Liver (tissue), 9 donors: ENCODE data around the gene PRKN. TPM values are rescaled to one million over a fixed set of nuclear protein-coding genes. Genes with fewer than 3 reads are reported as not detected.
"Not testable (repeated sequence)": the region's sequence is repeated elsewhere in the genome, so short reads cannot be mapped to it uniquely, and the experiment has no call there.

ENCODE experiments used
- DNase-seq: peaks from one replicate; pipeline ENCODE4 v3.0.0-alpha.2; 2017; ENCODE audit warnings: low spot score
- H3K27ac ChIP-seq, 2 donors: one replicate each; pipeline ENCODE4 v1.7.0; 2013; ENCODE audit warnings: inconsistent platforms in 2 of 2, low read length in 2 of 2, control low read depth in 1 of 2, low read depth in 1 of 2, mild to moderate bottlenecking in 1 of 2
- H3K27me3 ChIP-seq, 4 donors: one replicate each; pipeline versions ENCODE4 v1.6.1 to v1.7.0; 2013; ENCODE audit warnings: low read length in 3 of 4, inconsistent platforms in 1 of 4, mild to moderate bottlenecking in 1 of 4, moderate library complexity in 1 of 4; ENCODE audit not compliant: control insufficient read depth in 4 of 4, insufficient read depth in 4 of 4
- H3K36me3 ChIP-seq, 4 donors: one replicate each; pipeline versions ENCODE4 v1.6.1 to v1.7.0; 2013; ENCODE audit warnings: low read length in 3 of 4, mild to moderate bottlenecking in 3 of 4, low read depth in 1 of 4, moderate library complexity in 1 of 4; ENCODE audit not compliant: control insufficient read depth in 4 of 4, insufficient read depth in 3 of 4
- H3K4me1 ChIP-seq, 4 donors: one replicate each; pipeline versions ENCODE4 v1.6.1 to v1.7.0; 2013; ENCODE audit warnings: low read length in 3 of 4, mild to moderate bottlenecking in 3 of 4, moderate library complexity in 1 of 4; ENCODE audit not compliant: control insufficient read depth in 4 of 4, insufficient read depth in 4 of 4
- H3K4me3 ChIP-seq, 3 donors: one replicate each; pipeline versions ENCODE4 v1.6.1 to v1.7.0; 2013; ENCODE audit warnings: low read length in 3 of 3, control low read depth in 1 of 3, low read depth in 1 of 3, mild to moderate bottlenecking in 1 of 3
- H3K9ac ChIP-seq, 2 donors: one replicate each; pipeline ENCODE4 v1.7.0; 2013; ENCODE audit warnings: low read length in 2 of 2, mild to moderate bottlenecking in 2 of 2, moderate library complexity in 2 of 2, control low read depth in 1 of 2, low read depth in 1 of 2
- H3K9me3 ChIP-seq, 4 donors: one replicate each; pipeline versions ENCODE4 v1.6.1 to v1.7.0; 2013; ENCODE audit warnings: low read length in 3 of 4; ENCODE audit not compliant: control insufficient read depth in 4 of 4
- ATF3 ChIP-seq: IDR thresholded peaks from 2 replicates; pipeline ENCODE4 v1.6.1; 2016; ENCODE audit warnings: antibody characterized with exemption
- CTCF ChIP-seq: fragments of 150-350 bp; IDR thresholded peaks from 2 replicates; pipeline ENCODE4 v1.5.1; 2017; ENCODE audit warnings: improper control_type of control experiment, low read depth, low read length; ENCODE audit not compliant: missing input control
- EGR1 ChIP-seq, 2 donors: IDR thresholded peaks; 2 replicates each; pipeline ENCODE4 v1.6.1; 2016 to 2018; ENCODE audit warnings: antibody characterized with exemption in 2 of 2, low read depth in 2 of 2
- FOXA1 ChIP-seq: IDR thresholded peaks from 2 replicates; pipeline ENCODE4 v1.6.1; 2016; ENCODE audit warnings: antibody characterized with exemption
- FOXA2 ChIP-seq: IDR thresholded peaks from 2 replicates; pipeline ENCODE4 v1.6.1; 2016; ENCODE audit warnings: antibody characterized with exemption
- GABPA ChIP-seq, 2 donors: IDR thresholded peaks in 1 of 2; conservative IDR thresholded peaks in 1 of 2; 2 replicates each; pipeline ENCODE4 v1.6.1; 2016; ENCODE audit warnings: antibody characterized with exemption in 2 of 2, mild to moderate bottlenecking in 1 of 2, moderate library complexity in 1 of 2
- HNF4A ChIP-seq, 2 donors: conservative IDR thresholded peaks; 2 replicates each; pipeline ENCODE4 v1.6.1; 2016; ENCODE audit warnings: antibody characterized with exemption in 2 of 2, mild to moderate bottlenecking in 2 of 2
- HNF4G ChIP-seq: IDR thresholded peaks from 2 replicates; pipeline ENCODE4 v1.6.1; 2016; ENCODE audit warnings: antibody characterized with exemption
- JUND ChIP-seq, 2 donors: IDR thresholded peaks; 2 replicates each; pipeline ENCODE4 v1.6.1; 2016; ENCODE audit warnings: antibody characterized with exemption in 2 of 2
- MAX ChIP-seq: IDR thresholded peaks from 2 replicates; pipeline ENCODE4 v1.6.1; 2016; ENCODE audit warnings: antibody characterized with exemption
- NR2F2 ChIP-seq: IDR thresholded peaks from 2 replicates; pipeline ENCODE4 v1.6.1; 2016; ENCODE audit warnings: antibody characterized with exemption
- RAD21 ChIP-seq, 2 donors: IDR thresholded peaks; 2 replicates each; pipeline ENCODE4 v1.6.1; 2016; ENCODE audit warnings: antibody characterized with exemption in 2 of 2, mild to moderate bottlenecking in 2 of 2
- REST ChIP-seq: IDR thresholded peaks from 2 replicates; pipeline ENCODE4 v1.6.1; 2016; ENCODE audit warnings: antibody characterized with exemption, mild to moderate bottlenecking
- RXRA ChIP-seq, 2 donors: IDR thresholded peaks; 2 replicates each; pipeline ENCODE4 v1.6.1; 2017 to 2018; ENCODE audit warnings: antibody characterized with exemption in 2 of 2, mild to moderate bottlenecking in 1 of 2
- SP1 ChIP-seq: IDR thresholded peaks from 2 replicates; pipeline ENCODE4 v1.6.1; 2018; ENCODE audit warnings: antibody characterized with exemption, mild to moderate bottlenecking
- TAF1 ChIP-seq: conservative IDR thresholded peaks from 2 replicates; pipeline ENCODE4 v1.6.1; 2016; ENCODE audit warnings: antibody characterized with exemption, mild to moderate bottlenecking
- YY1 ChIP-seq: IDR thresholded peaks from 2 replicates; pipeline ENCODE4 v1.6.1; 2016; ENCODE audit warnings: antibody characterized with exemption, mild to moderate bottlenecking
- ZBTB33 ChIP-seq: IDR thresholded peaks from 2 replicates; pipeline ENCODE4 v1.6.1; 2016; ENCODE audit warnings: antibody characterized with exemption
- WGBS: extraction: QIAGEN DNeasy Blood & Tissue Kit; methylation state at CpG from one replicate; pipeline ENCODE4 v1.1.7; 2013; 5-methylcytosine and 5-hydroxymethylcytosine counted together
- polyA plus RNA-seq, 2 donors: library from polyadenylated mRNA; stranded (reverse) in 1 of 2; unstranded in 1 of 2; fragments of 200-250 nt in 1 of 2; fragments of >200 nt in 1 of 2; fragmentation: Nextera tagmentation in 1 of 2; extraction: Ambion mirVana in 1 of 2; gene quantifications; one replicate each; pipeline versions ENCODE4 v1.2.1 to v1.2.3, GENCODE V29; 2013 to 2015
- total RNA-seq, 2 donors: library from RNA; depleted of rRNA; stranded (reverse); fragments of >200 nt; gene quantifications; one replicate each; pipeline ENCODE4 v1.2.3, GENCODE V29; 2014
- donor health status: healthy.
- donor health status: healthy.
- donor health status: healthy.
- donor health status: healthy.
- donor health status: healthy.

PRKN gene
- total and polyA plus RNA-seq, 4 donors, result 0.47 to 4.1 (median 3.2) TPM

- WGBS, result 91% methylated on average over 6 of the region's 6 CpGs
- TF ChIP-seq RXRA (IDR thresholded peaks at IDR 0.05) (no peak), TAF1 (no peak), EGR1 (IDR thresholded peaks at IDR 0.05; ENCODE audit: low read depth in 2 of 2) (no peak), REST (no peak), CTCF (no peak), SP1 (no peak), MAX (no peak), ATF3 (no peak), YY1 (no peak), FOXA2 (no peak), FOXA1 (no peak), ZBTB33 (no peak), JUND (IDR thresholded peaks at IDR 0.05) (no peak), HNF4A (conservative IDR thresholded peaks at IDR 0.05) (no peak), RAD21 (IDR thresholded peaks at IDR 0.05) (no peak), HNF4G (no peak), NR2F2 (no peak), GABPA (IDR thresholded peaks at IDR 0.05 in 1 of 2, conservative IDR thresholded peaks at IDR 0.05 in 1 of 2) (no peak)
- H3K27ac ChIP-seq, result no peak overlapping the region
- H3K4me3 ChIP-seq, result no peak overlapping the region
- no peaks in the 10 kb centered on the region for H3K27me3 ChIP-seq
- H3K9ac ChIP-seq, result no peak overlapping the region
- H3K4me1 ChIP-seq, result peaks cover 0 to 1% (median 0%) of the 10 kb centered on the region in 4 donors
- no peak for DNase-seq
- no peaks in the 10 kb centered on the region for H3K36me3 ChIP-seq
- no peaks in the 10 kb centered on the region for H3K9me3 ChIP-seq
Observed at GRCh38 chr6:161826512-161826911, 901.1 kb downstream of the PRKN start.

- H3K4me1 ChIP-seq, H3K36me3 ChIP-seq, H3K27ac ChIP-seq, H3K27me3 ChIP-seq, H3K9ac ChIP-seq, DNase-seq, H3K9me3 ChIP-seq, H3K4me3 ChIP-seq: not testable (repeated sequence)
- 96% methylated on average over 9 of the region's 9 CpGs for WGBS
Observed at GRCh38 chr6:161822204-161822603, 905.4 kb downstream of the PRKN start.
